Chondrocyte (in vitro differentiated cells): ENCODE data around the gene RBL1. TPM values are rescaled to one million over a fixed set of nuclear protein-coding genes. Genes with fewer than 3 reads are reported as not detected.

Source experiments
- DNase-seq: peaks from one replicate; pipeline ENCODE4 v3.0.0; 2021; ENCODE audit warnings: mixed read lengths, low spot score
- H3K27ac Mint-ChIP-seq: one replicate; pipeline ENCODE4 v1.8.0; 2021; ENCODE audit warnings: mild to moderate bottlenecking, moderate library complexity, mixed read lengths; ENCODE audit not compliant: unreplicated experiment
- H3K27me3 Mint-ChIP-seq: 2 replicates; pipeline ENCODE4 v1.8.0; 2021; ENCODE audit warnings: low read depth, mixed read lengths
- H3K36me3 Mint-ChIP-seq: 2 replicates; pipeline ENCODE4 v1.8.0; 2021; ENCODE audit warnings: low read depth, mixed read lengths
- H3K4me1 Mint-ChIP-seq: 2 replicates; pipeline ENCODE4 v1.8.0; 2021; ENCODE audit warnings: low read depth, mild to moderate bottlenecking, mixed read lengths
- H3K4me3 Mint-ChIP-seq: one replicate; pipeline ENCODE4 v1.8.0; 2021; ENCODE audit warnings: mild to moderate bottlenecking, moderate library complexity, mixed read lengths; ENCODE audit not compliant: unreplicated experiment
- H3K9me3 Mint-ChIP-seq: 2 replicates; pipeline ENCODE4 v1.8.0; 2021; ENCODE audit warnings: low read depth, mixed read lengths
- CTCF ChIP-seq: fragments of 200-600 bp; sonication (generic); IDR thresholded peaks from 2 replicates; pipeline ENCODE4 v1.5.0; 2021; ENCODE audit warnings: antibody characterized with exemption, mild to moderate bottlenecking, moderate library complexity
- total RNA-seq: library from RNA; stranded (reverse); gene quantifications from 3 replicates; pipeline ENCODE4 v1.2.1, GENCODE V29; 2021

Gene RBL1
- total RNA-seq, 1 donor from 2014 or later: 4.5 TPM

DNA sequence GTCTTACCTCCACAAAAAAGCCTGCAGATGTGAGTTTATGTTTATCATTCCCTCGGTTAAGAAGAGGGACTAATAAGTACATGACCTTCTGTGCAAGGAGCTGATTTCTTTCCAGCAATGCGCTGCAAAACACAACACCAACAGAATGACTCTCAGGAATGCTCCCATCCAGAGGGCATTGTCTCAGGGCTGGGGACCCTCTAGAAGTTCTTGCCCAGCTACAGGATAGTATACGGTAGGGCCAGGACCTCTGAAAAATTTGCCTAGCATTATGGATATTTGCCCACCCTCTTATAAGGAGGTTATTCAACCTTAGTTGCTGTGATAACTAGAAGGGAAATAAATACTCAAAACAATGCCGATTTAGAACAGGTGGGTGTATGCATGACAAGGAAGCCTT is 24.7 kb upstream of the RBL1 start:
- no peak overlapping the region for H3K27ac Mint-ChIP-seq
- H3K27me3 Mint-ChIP-seq: no peaks in the 10 kb centered on the region
- no peak for TF ChIP-seq CTCF
- DNase-seq: no peak
- H3K36me3 Mint-ChIP-seq: no peaks in the 10 kb centered on the region
- no peaks in the 10 kb centered on the region for H3K9me3 Mint-ChIP-seq
- H3K4me1 Mint-ChIP-seq: no peaks in the 10 kb centered on the region
- H3K4me3 Mint-ChIP-seq: no peak overlapping the region

- Mint-ChIP-seq H3K36me3 (no peaks in the 10 kb centered on the region), H3K4me3 (no peak overlapping the region), H3K4me1 (no peaks in the 10 kb centered on the region), H3K27me3 (no peaks in the 10 kb centered on the region), H3K27ac (no peak overlapping the region), H3K9me3 (no peaks in the 10 kb centered on the region)
- no peak for DNase-seq
- TF ChIP-seq CTCF: no peak
These were observed 23.7 kb upstream of the RBL1 start for GRCh38 chr20:37119356-37120036.

DNA sequence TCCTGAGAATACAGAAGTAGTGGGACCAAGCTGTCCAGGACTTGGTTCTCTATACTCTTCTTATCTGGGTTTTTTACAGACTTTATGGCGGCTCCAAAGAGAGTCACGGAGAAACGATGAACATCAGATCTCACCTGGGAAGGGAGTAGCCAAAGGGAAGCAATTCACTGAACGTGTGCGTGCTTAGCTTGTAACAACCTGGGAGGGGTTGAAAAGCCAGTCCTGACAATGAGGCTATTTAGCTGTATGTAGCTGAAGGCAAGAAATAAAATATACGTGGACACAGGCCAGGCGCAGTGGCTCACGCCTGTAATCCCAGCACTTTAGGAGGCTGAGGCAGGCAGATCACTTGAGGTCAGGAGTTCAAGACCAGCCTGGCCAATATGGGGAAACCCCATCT is 18.2 kb upstream of the RBL1 start:
- H3K4me1 Mint-ChIP-seq: no peaks in the 10 kb centered on the region
- no peaks in the 10 kb centered on the region for H3K9me3 Mint-ChIP-seq
- H3K4me3 Mint-ChIP-seq: no peak overlapping the region
- H3K36me3 Mint-ChIP-seq: no peaks in the 10 kb centered on the region
- no peaks in the 10 kb centered on the region for H3K27me3 Mint-ChIP-seq
- no peak for TF ChIP-seq CTCF
- no peak for DNase-seq
- no peak overlapping the region for H3K27ac Mint-ChIP-seq

DNA sequence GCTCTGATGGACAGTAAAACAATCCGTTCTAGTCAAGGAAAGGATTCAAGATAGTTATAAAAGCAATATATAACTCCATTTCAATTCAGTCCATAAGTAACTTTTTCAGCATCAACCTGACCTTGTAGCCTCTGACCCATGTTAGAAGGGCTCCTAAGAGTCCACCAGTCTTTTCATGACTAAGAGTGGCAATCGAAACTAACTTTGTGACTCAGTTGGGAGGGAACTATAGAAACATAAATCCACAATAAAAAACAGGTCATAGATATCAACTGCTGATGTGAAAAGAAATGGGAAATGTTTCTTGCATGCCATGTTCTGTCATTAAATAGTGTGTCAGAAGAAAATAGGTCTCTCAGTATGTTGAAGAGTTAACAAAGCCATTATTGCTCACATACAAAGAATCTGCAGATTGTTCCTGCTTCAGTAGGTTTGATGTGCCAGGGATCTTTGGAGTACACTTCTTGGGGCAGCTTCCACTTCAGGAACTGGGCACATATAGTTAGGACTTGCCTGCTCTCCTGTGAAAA is 16.2 kb upstream of the RBL1 start:
- Mint-ChIP-seq H3K36me3 (no peaks in the 10 kb centered on the region), H3K4me3 (no peak overlapping the region)
- no peak for TF ChIP-seq CTCF

GRCh38 chr20:37108676-37109075 is 12.9 kb upstream of the RBL1 start:
- no peak for DNase-seq
- Mint-ChIP-seq H3K4me3 (no peak overlapping the region), H3K9me3 (no peaks in the 10 kb centered on the region), H3K27ac (no peak overlapping the region), H3K27me3 (no peaks in the 10 kb centered on the region), H3K36me3 (no peaks in the 10 kb centered on the region), H3K4me1 (no peaks in the 10 kb centered on the region)
- no peak for TF ChIP-seq CTCF

More for the DNA sequence above, 16.2 kb upstream of the RBL1 start:
- no peaks in the 10 kb centered on the region for H3K9me3 Mint-ChIP-seq
- no peak for DNase-seq
- H3K27me3 Mint-ChIP-seq: no peaks in the 10 kb centered on the region
- no peak overlapping the region for H3K27ac Mint-ChIP-seq
- H3K4me1 Mint-ChIP-seq: no peaks in the 10 kb centered on the region
